SK-N-SH treated with all-trans-retinoic acid at 6 μM for 48 hours (cell line): ENCODE measurements around the gene TENT5D.

Source experiments
- ATAC-seq: fragments of 200-7000 bp; cut with Tn5 transposase; 3 replicates; pipeline ENCODE4 v1.9.1; 2020; ENCODE audit warnings: mild to moderate bottlenecking, moderate library complexity
- ARNTL ChIP-seq: fragments of 450-650 bp; formaldehyde crosslinking; IDR thresholded peaks from 2 replicates; pipeline ENCODE4 v1.5.0; 2020; ENCODE audit warnings: low read depth, mild to moderate bottlenecking, moderate library complexity, borderline replicate concordance
- BACH2 ChIP-seq: fragments of 250-450 bp; sonication (Bioruptor Pico); IDR thresholded peaks from 2 replicates; pipeline ENCODE4 v1.9.0; 2021; ENCODE audit warnings: mild to moderate bottlenecking, borderline replicate concordance
- CSDC2 ChIP-seq: fragments of 250-450 bp; sonication (Bioruptor Pico); IDR thresholded peaks from 2 replicates; pipeline ENCODE4 v1.5.0; 2020; ENCODE audit warnings: mild to moderate bottlenecking, moderate library complexity
- ESRRG ChIP-seq: fragments of 250-450 bp; sonication (Bioruptor Pico); IDR thresholded peaks from 2 replicates; pipeline ENCODE4 v1.6.1; 2021; ENCODE audit warnings: mild to moderate bottlenecking
- GLIS3 ChIP-seq: fragments of 250-450 bp; sonication (Bioruptor Pico); IDR thresholded peaks from 2 replicates; pipeline ENCODE4 v1.5.0; 2020; ENCODE audit warnings: mild to moderate bottlenecking, moderate library complexity
- ISL1 ChIP-seq: fragments of 250-450 bp; sonication (Bioruptor Pico); IDR thresholded peaks from 2 replicates; pipeline ENCODE4 v2.1.2; 2022; ENCODE audit warnings: mild to moderate bottlenecking, moderate library complexity
- OSR1 ChIP-seq: fragments of 250-450 bp; sonication (Bioruptor Pico); IDR thresholded peaks from 2 replicates; pipeline ENCODE4 v1.8.0; 2022; ENCODE audit warnings: moderate library complexity, mild to moderate bottlenecking, inconsistent platforms
- PPARA ChIP-seq: fragments of 250-450 bp; sonication (Bioruptor Pico); IDR thresholded peaks from 2 replicates; pipeline ENCODE4 v1.5.0; 2020; ENCODE audit warnings: mild to moderate bottlenecking, borderline replicate concordance
- RARB ChIP-seq: fragments of 250-450 bp; sonication (Bioruptor Pico); IDR thresholded peaks from 2 replicates; pipeline ENCODE4 v1.8.0; 2021; ENCODE audit warnings: mild to moderate bottlenecking, moderate library complexity
- SNAI2 ChIP-seq: fragments of 250-450 bp; sonication (Bioruptor Pico); IDR thresholded peaks from 2 replicates; pipeline ENCODE4 v1.5.0; 2020; ENCODE audit warnings: mild to moderate bottlenecking, moderate library complexity
- TCF4 ChIP-seq: fragments of 250-450 bp; sonication (Bioruptor Pico); IDR thresholded peaks from 2 replicates; pipeline ENCODE4 v1.8.0; 2021; ENCODE audit warnings: mild to moderate bottlenecking, moderate library complexity, borderline replicate concordance
- TOX ChIP-seq: fragments of 250-450 bp; sonication (Bioruptor Pico); IDR thresholded peaks from 2 replicates; pipeline ENCODE4 v1.8.0; 2021; ENCODE audit warnings: mild to moderate bottlenecking, moderate library complexity, borderline replicate concordance
- ZC3H10 ChIP-seq: fragments of 250-450 bp; sonication (Bioruptor Pico); IDR thresholded peaks from 2 replicates; pipeline ENCODE4 v1.5.1; 2021; ENCODE audit warnings: mild to moderate bottlenecking, moderate library complexity
- ZFP3 ChIP-seq: fragments of 250-450 bp; sonication (Bioruptor Pico); IDR thresholded peaks from 2 replicates; pipeline ENCODE4 v1.5.0; 2020; ENCODE audit warnings: mild to moderate bottlenecking, moderate library complexity
- ZFP30 ChIP-seq: fragments of 450-650 bp; formaldehyde crosslinking; IDR thresholded peaks from 2 replicates; pipeline ENCODE4 v1.5.0; 2022; ENCODE audit warnings: mild to moderate bottlenecking, moderate library complexity
- ZNF565 ChIP-seq: fragments of 450-650 bp; formaldehyde crosslinking; conservative IDR thresholded peaks from 2 replicates; pipeline ENCODE4 v1.5.0; 2020; ENCODE audit warnings: low read depth, mild to moderate bottlenecking, moderate library complexity
- ZNF70 ChIP-seq: fragments of 450-650 bp; formaldehyde crosslinking; IDR thresholded peaks from 2 replicates; pipeline ENCODE4 v1.5.0; 2020; ENCODE audit warnings: mild to moderate bottlenecking, moderate library complexity
- ZNF8 ChIP-seq: fragments of 450-650 bp; formaldehyde crosslinking; IDR thresholded peaks from 2 replicates; pipeline ENCODE4 v1.5.0; 2020; ENCODE audit warnings: mild to moderate bottlenecking, moderate library complexity
- TF ChIP-seq, protein P1 (sequence below): fragments of 250-450 bp; sonication (Bioruptor Pico); IDR thresholded peaks from 2 replicates; pipeline ENCODE4 v1.8.0; 2020; ENCODE audit warnings: mild to moderate bottlenecking, moderate library complexity, borderline replicate concordance
- TF ChIP-seq, protein P2 (sequence below): fragments of 250-450 bp; sonication (Bioruptor Pico); IDR thresholded peaks from 2 replicates; pipeline ENCODE4 v1.5.0; 2020; ENCODE audit warnings: mild to moderate bottlenecking, moderate library complexity
- TF ChIP-seq, protein P3 (sequence below): fragments of 250-450 bp; sonication (Bioruptor Pico); IDR thresholded peaks from 2 replicates; pipeline ENCODE4 v1.5.1; 2020; ENCODE audit warnings: low read depth, mild to moderate bottlenecking, moderate library complexity
- TF ChIP-seq, protein P4 (sequence below): fragments of 250-450 bp; sonication (Bioruptor Pico); IDR thresholded peaks from 2 replicates; pipeline ENCODE4 v1.5.1; 2021; ENCODE audit warnings: mild to moderate bottlenecking, moderate library complexity

TENT5D gene

DNA sequence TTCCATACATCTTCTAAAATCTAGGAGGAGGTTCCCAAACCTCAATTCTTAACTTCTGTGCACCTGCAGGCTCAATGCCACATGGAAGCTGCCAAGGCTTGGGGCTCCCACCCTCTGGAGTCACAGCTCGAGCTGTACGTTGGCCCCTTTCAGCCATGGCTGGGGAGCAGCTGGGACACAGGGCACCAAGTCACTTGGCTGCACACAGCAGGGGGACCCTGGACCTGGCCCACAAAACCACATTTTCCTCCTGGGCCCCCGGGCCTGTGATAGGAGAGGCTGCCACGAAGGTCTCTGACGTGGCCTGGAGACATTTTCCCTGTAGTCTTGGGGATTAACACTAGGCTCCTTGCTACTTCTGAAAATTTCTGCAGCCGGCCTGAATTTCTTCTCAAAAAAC, 8.2 kb upstream of the TENT5D start:
- TF ChIP-seq ZNF8 (CRISPR knock-in tag), result no peak
- no peak for TF ChIP-seq CSDC2
- no peak for TF ChIP-seq GLIS3 (CRISPR knock-in tag)
- TF ChIP-seq, all 23 proteins: peak for 0
- no peak for ATAC-seq

DNA sequence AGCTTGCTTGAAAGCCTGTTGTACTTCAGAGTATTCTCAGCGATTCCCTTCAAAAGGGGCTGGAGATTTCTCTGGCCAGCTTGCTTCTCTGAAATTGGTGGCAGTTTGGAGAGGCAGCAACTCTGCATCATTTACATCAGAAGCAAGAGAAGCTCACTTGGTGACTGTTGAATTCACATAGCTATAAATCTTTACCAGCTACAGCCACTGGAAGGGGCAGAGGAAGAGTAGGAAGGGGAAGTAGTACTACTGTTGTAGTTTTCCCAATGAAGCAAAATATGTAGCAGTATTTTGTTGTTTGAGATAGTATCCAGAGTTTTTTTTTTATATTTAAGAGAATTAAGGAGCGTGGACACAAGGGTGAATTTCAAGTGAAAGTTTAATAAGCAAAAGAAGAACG, 2.8 kb downstream of the TENT5D start:
- TF ChIP-seq ZNF565 (CRISPR knock-in tag) (no peak), RARB (CRISPR knock-in tag) (no peak), ESRRG (CRISPR knock-in tag) (no peak), OSR1 (no peak), ZFP3 (CRISPR knock-in tag) (no peak), PPARA (no peak)
- TF ChIP-seq, protein P1, sequence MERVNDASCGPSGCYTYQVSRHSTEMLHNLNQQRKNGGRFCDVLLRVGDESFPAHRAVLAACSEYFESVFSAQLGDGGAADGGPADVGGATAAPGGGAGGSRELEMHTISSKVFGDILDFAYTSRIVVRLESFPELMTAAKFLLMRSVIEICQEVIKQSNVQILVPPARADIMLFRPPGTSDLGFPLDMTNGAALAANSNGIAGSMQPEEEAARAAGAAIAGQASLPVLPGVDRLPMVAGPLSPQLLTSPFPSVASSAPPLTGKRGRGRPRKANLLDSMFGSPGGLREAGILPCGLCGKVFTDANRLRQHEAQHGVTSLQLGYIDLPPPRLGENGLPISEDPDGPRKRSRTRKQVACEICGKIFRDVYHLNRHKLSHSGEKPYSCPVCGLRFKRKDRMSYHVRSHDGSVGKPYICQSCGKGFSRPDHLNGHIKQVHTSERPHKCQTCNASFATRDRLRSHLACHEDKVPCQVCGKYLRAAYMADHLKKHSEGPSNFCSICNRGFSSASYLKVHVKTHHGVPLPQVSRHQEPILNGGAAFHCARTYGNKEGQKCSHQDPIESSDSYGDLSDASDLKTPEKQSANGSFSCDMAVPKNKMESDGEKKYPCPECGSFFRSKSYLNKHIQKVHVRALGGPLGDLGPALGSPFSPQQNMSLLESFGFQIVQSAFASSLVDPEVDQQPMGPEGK (CRISPR knock-in tag), result no peak
- TF ChIP-seq, protein P2, sequence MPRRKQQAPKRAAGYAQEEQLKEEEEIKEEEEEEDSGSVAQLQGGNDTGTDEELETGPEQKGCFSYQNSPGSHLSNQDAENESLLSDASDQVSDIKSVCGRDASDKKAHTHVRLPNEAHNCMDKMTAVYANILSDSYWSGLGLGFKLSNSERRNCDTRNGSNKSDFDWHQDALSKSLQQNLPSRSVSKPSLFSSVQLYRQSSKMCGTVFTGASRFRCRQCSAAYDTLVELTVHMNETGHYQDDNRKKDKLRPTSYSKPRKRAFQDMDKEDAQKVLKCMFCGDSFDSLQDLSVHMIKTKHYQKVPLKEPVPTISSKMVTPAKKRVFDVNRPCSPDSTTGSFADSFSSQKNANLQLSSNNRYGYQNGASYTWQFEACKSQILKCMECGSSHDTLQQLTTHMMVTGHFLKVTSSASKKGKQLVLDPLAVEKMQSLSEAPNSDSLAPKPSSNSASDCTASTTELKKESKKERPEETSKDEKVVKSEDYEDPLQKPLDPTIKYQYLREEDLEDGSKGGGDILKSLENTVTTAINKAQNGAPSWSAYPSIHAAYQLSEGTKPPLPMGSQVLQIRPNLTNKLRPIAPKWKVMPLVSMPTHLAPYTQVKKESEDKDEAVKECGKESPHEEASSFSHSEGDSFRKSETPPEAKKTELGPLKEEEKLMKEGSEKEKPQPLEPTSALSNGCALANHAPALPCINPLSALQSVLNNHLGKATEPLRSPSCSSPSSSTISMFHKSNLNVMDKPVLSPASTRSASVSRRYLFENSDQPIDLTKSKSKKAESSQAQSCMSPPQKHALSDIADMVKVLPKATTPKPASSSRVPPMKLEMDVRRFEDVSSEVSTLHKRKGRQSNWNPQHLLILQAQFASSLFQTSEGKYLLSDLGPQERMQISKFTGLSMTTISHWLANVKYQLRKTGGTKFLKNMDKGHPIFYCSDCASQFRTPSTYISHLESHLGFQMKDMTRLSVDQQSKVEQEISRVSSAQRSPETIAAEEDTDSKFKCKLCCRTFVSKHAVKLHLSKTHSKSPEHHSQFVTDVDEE, result no peak
- TF ChIP-seq, protein P3, sequence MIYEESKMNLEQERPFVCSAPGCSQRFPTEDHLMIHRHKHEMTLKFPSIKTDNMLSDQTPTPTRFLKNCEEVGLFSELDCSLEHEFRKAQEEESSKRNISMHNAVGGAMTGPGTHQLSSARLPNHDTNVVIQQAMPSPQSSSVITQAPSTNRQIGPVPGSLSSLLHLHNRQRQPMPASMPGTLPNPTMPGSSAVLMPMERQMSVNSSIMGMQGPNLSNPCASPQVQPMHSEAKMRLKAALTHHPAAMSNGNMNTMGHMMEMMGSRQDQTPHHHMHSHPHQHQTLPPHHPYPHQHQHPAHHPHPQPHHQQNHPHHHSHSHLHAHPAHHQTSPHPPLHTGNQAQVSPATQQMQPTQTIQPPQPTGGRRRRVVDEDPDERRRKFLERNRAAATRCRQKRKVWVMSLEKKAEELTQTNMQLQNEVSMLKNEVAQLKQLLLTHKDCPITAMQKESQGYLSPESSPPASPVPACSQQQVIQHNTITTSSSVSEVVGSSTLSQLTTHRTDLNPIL (CRISPR knock-in tag), result no peak
- no peak for ATAC-seq

DNA sequence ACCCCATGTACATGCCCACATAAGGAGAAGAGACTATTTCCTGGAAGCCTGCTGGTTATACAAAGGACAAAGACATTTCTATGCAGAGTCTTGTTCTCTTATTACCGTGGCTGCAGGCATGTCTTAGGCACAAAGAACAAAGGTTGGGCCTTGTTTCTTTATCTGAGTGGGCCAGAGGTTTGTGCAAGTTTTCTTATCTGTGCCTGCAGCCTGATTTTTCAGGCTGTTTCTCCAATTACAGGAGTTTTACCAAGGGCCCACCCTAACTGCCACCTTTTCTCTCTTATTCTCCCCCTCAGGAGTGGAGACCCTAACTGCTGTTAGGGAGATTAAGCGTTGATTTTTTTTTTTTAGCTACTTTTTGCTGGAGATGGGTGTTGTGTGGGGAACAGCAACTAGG, 3.5 kb downstream of the TENT5D start:
- no peak for ATAC-seq
- TF ChIP-seq GLIS3 (CRISPR knock-in tag) (no peak), ZFP30 (no peak), ARNTL (CRISPR knock-in tag) (no peak), SNAI2 (CRISPR knock-in tag) (no peak), RARB (CRISPR knock-in tag) (no peak), ZNF8 (CRISPR knock-in tag) (no peak), TCF4 (CRISPR knock-in tag) (no peak)
- TF ChIP-seq, protein P4, sequence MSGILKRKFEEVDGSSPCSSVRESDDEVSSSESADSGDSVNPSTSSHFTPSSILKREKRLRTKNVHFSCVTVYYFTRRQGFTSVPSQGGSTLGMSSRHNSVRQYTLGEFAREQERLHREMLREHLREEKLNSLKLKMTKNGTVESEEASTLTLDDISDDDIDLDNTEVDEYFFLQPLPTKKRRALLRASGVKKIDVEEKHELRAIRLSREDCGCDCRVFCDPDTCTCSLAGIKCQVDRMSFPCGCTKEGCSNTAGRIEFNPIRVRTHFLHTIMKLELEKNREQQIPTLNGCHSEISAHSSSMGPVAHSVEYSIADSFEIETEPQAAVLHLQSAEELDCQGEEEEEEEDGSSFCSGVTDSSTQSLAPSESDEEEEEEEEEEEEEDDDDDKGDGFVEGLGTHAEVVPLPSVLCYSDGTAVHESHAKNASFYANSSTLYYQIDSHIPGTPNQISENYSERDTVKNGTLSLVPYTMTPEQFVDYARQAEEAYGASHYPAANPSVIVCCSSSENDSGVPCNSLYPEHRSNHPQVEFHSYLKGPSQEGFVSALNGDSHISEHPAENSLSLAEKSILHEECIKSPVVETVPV, result no peak

DNA sequence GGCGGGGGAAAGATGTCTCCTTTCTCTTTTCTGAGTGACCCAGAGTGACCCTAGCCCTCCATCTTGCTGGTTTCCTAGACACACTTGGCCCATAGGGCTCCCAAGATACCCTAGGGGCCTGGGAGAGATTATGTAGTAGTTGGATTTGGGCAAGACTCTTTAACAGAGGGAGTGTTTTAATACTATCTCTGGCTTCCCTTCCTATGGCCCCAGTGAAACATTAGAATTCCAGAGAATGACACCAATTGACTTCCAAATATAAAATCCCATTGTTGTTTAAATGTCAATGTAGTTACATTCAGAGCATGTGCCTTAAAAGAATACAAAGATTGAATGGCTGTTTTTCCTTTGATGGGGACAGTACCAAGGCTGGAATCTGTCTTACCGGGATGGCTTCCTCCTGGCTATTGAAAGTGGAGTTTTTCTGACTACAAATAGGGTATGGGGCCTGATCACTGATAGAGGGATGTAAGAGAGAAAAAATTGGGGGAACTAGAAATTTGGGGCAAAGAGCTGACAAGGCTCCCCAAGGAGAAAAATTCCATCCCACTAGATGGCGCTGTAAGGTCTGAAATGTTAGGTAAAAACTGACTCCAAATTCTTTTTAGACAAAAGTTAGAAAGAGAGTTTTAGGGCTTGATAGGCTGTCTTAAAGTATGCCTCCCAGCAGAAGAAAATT, 10.7 kb downstream of the TENT5D start:
- no peak for TF ChIP-seq ZNF8 (CRISPR knock-in tag)
- no peak for TF ChIP-seq PPARA
- no peak for TF ChIP-seq OSR1
- no peak for TF ChIP-seq ISL1 (CRISPR knock-in tag)
- no peak for ATAC-seq

DNA sequence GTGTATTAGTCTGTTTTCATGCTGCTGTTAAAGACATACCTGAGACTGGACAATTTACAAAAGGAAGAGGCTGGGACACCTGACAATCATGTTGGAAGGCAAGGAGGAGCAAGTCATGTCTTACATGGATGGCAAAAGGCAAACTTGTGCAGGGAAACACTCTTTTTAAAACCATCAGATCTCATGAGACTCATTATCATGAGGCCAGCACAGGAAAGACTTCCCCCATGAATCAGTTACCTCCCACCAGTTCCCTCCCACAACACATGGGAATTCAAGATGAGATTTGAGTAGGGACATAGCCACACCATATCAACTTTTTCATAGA, 11.2 kb downstream of the TENT5D start:
- ATAC-seq, result no peak
- TF ChIP-seq OSR1, result no peak
- TF ChIP-seq, protein P4, result no peak
- TF ChIP-seq PPARA, result no peak
- TF ChIP-seq TCF4 (CRISPR knock-in tag), result no peak
- no peak for TF ChIP-seq CSDC2
- no peak for TF ChIP-seq TOX (CRISPR knock-in tag)
- TF ChIP-seq, protein P3 (CRISPR knock-in tag), result no peak
- no peak for TF ChIP-seq ZNF70 (CRISPR knock-in tag)
- no peak for TF ChIP-seq ESRRG (CRISPR knock-in tag)
- TF ChIP-seq ZC3H10, result no peak
- TF ChIP-seq ZFP30, result no peak
- no peak for TF ChIP-seq SNAI2 (CRISPR knock-in tag)
- TF ChIP-seq GLIS3 (CRISPR knock-in tag), result no peak
- no peak for TF ChIP-seq ARNTL (CRISPR knock-in tag)
- TF ChIP-seq ZNF565 (CRISPR knock-in tag), result no peak
- TF ChIP-seq BACH2 (CRISPR knock-in tag), result no peak
